B cell (primary cell): ENCODE results near the gene IL17B. TPM values are rescaled to one million over a fixed set of nuclear protein-coding genes. Genes with fewer than 3 reads are reported as not detected.

Experiments
- ATAC-seq: fragments of 200-7000 bp; cut with Tn5 transposase; one replicate; pipeline ENCODE4 v1.10.0; 2021; ENCODE audit warnings: low read depth, mild to moderate bottlenecking, moderate number of reproducible peaks, moderate library complexity
- CTCF ChIA-PET: fragments of 350-600 bp; sonication (Branson Sonifier 250); formaldehyde crosslinking; loops from one replicate; lab custom pipeline; 2021; ENCODE audit warnings: antibody characterized with exemption, inconsistent platforms; lab: Charles Lee
- POLR2A ChIA-PET: fragments of 350-600 bp; sonication (Branson Sonifier 250); formaldehyde crosslinking; loops from one replicate; lab custom pipeline; 2021; ENCODE audit warnings: antibody characterized with exemption; lab: Charles Lee
- DNase-seq: peaks from one replicate; pipeline ENCODE4 v3.0.0; 2013
- H2AFZ ChIP-seq: 2 replicates; pipeline ENCODE4 v1.6.1; 2012; ENCODE audit warnings: mild to moderate bottlenecking, low read depth, low read length; ENCODE audit not compliant: insufficient read depth, poor library complexity, severe bottlenecking
- H3K27ac ChIP-seq, 2 donors: 1 replicate in 1 of 2; 2 replicates in 1 of 2; pipeline ENCODE4 v1.5.1; 2012 to 2013; ENCODE audit warnings: low read length in 2 of 2, mild to moderate bottlenecking in 2 of 2, moderate library complexity in 1 of 2
- H3K27me3 ChIP-seq, 4 experiments: fragments of 200-600 bp in 1 of 4; sonication (generic) in 1 of 4; replicated peaks in 1 of 4; 1 replicate in 2 of 4; 2 replicates in 2 of 4; pipeline versions ENCODE4 v1.6.1 to v1.7.0; 2013 to 2016; ENCODE audit warnings: low read length in 3 of 4, mild to moderate bottlenecking in 2 of 4, mixed read lengths in 1 of 4, moderate library complexity in 1 of 4; ENCODE audit not compliant: insufficient read depth in 4 of 4, control insufficient read depth in 3 of 4; ENCODE audit errors: control extremely low read depth in 1 of 4
- H3K36me3 ChIP-seq, 2 experiments: replicated peaks in 1 of 2; 1 replicate in 1 of 2; 2 replicates in 1 of 2; pipeline versions ENCODE4 v1.6.1 to v1.7.1; 2013; ENCODE audit warnings: low read length in 1 of 2; ENCODE audit not compliant: insufficient read depth in 2 of 2, control insufficient read depth in 1 of 2; ENCODE audit errors: control extremely low read depth in 1 of 2, extremely low read depth in 1 of 2
- H3K4me1 ChIP-seq, 2 donors: fragments of 200-600 bp in 1 of 2; sonication (generic) in 1 of 2; 1 replicate in 1 of 2; 2 replicates in 1 of 2; pipeline versions ENCODE4 v1.5.1 to v1.6.1; 2013 to 2017; ENCODE audit warnings: low read length in 2 of 2; ENCODE audit not compliant: control insufficient read depth in 2 of 2, insufficient read depth in 2 of 2
- H3K4me2 ChIP-seq: replicated peaks from 2 replicates; pipeline ENCODE3; 2012; ENCODE audit warnings: mild to moderate bottlenecking, low read depth, low read length; ENCODE audit not compliant: poor library complexity, severe bottlenecking
- H3K4me3 ChIP-seq, 5 experiments: fragments of 200-600 bp in 1 of 5; sonication (generic) in 1 of 5; 1 replicate in 3 of 5; 2 replicates in 2 of 5; pipeline versions ENCODE4 v1.5.1 to v1.7.0; 2011 to 2016; ENCODE audit warnings: low read length in 4 of 5, mild to moderate bottlenecking in 4 of 5, low read depth in 2 of 5, control low read depth in 1 of 5, moderate library complexity in 1 of 5; ENCODE audit not compliant: insufficient read depth in 1 of 5; ENCODE audit errors: control extremely low read depth in 1 of 5, extremely low read depth in 1 of 5
- H3K79me2 ChIP-seq: fragments of 200-600 bp; sonication (generic); one replicate; pipeline ENCODE4 v1.6.0; 2016; ENCODE audit warnings: low read length; ENCODE audit not compliant: control insufficient read depth, insufficient read depth
- H3K9ac ChIP-seq: fragments of 200-600 bp; sonication (generic); 2 replicates; pipeline ENCODE4 v1.6.1; 2017; ENCODE audit warnings: mild to moderate bottlenecking, low read length, moderate library complexity
- H3K9me3 ChIP-seq, 3 donors: one replicate each; pipeline versions ENCODE4 v1.6.1 to v1.7.1; 2013; ENCODE audit warnings: low read length in 2 of 3; ENCODE audit not compliant: control insufficient read depth in 2 of 3, insufficient read depth in 1 of 3; ENCODE audit errors: control extremely low read depth in 1 of 3
- H4K20me1 ChIP-seq: 2 replicates; pipeline ENCODE4 v1.6.0; 2012; ENCODE audit warnings: mild to moderate bottlenecking, low read length; ENCODE audit not compliant: insufficient read depth, control insufficient read depth, poor library complexity, severe bottlenecking
- H3K27ac Mint-ChIP-seq: one replicate; pipeline ENCODE4 v1.8.0; 2021; ENCODE audit warnings: mixed read lengths
- H3K27me3 Mint-ChIP-seq: one replicate; pipeline ENCODE4 v1.8.0; 2021; ENCODE audit warnings: mixed read lengths
- H3K4me1 Mint-ChIP-seq: one replicate; pipeline ENCODE4 v1.8.0; 2021; ENCODE audit warnings: mixed read lengths
- H3K4me3 Mint-ChIP-seq: one replicate; pipeline ENCODE4 v1.8.0; 2021; ENCODE audit warnings: mixed read lengths
- H3K9me3 Mint-ChIP-seq: one replicate; pipeline ENCODE4 v1.8.0; 2022; ENCODE audit warnings: mixed read lengths; ENCODE audit not compliant: insufficient read depth
- EZH2 ChIP-seq: IDR thresholded peaks from 2 replicates; pipeline ENCODE4 v1.6.1; 2012; ENCODE audit warnings: borderline replicate concordance, low read depth, mild to moderate bottlenecking, moderate library complexity, low read length; ENCODE audit not compliant: insufficient read depth, poor library complexity, severe bottlenecking
- WGBS: methylation state at CpG from one replicate; pipeline ENCODE4 v1.1.5; 2013; ENCODE audit warnings: missing lambda C conversion rate; ENCODE audit not compliant: insufficient coverage; 5-methylcytosine and 5-hydroxymethylcytosine counted together
- intact Hi-C: fragments of 100-400 bp; cut with micrococcal nuclease; formaldehyde crosslinking; loops from one replicate; pipeline ENCODE4 v1.10.0; 2022
- polyA plus RNA-seq: library from polyadenylated mRNA; depleted of rRNA; stranded (reverse); fragments of >200 nt; gene quantifications from 2 replicates; pipeline ENCODE4 v1.2.3, GENCODE V29; 2012
- total RNA-seq, 2 donors: library from RNA; stranded (reverse); fragments of 120-200 nt in 1 of 2; gene quantifications; 1 replicate in 1 of 2; 2 replicates in 1 of 2; pipeline versions ENCODE4 v1.2.3 to v1.2.4, GENCODE V29; 2013 to 2022
- TF ChIP-seq, protein P1 (sequence below): fragments of 200-600 bp; IDR thresholded peaks from one replicate; pipeline ENCODE4 v1.8.0; 2022; ENCODE audit warnings: antibody characterized with exemption, mild to moderate bottlenecking

The IL17B gene
- total and polyA plus RNA-seq, 2 donors (not counting 1 experiment from before 2014, with no cell fraction given) = not detected

DNA sequence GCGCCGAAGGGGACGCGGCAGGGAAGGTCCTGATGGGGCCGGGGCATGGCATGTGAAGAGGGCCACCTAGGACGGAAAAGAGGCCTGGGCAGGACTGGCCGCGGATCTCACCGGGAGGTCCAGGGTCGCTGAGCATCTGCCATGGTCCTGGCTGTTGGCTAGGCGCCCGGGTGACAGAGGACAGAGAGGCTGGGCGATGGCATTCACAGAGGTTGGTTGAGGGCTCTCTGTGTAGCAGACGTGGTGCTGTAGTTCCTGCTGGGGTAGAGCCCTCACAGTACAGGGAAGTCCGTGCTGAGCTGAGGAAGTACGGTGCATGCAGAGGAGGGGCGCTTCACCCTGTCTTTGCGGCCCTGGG is 20.8 kb downstream of the IL17B start:
- TF ChIP-seq, protein P1, sequence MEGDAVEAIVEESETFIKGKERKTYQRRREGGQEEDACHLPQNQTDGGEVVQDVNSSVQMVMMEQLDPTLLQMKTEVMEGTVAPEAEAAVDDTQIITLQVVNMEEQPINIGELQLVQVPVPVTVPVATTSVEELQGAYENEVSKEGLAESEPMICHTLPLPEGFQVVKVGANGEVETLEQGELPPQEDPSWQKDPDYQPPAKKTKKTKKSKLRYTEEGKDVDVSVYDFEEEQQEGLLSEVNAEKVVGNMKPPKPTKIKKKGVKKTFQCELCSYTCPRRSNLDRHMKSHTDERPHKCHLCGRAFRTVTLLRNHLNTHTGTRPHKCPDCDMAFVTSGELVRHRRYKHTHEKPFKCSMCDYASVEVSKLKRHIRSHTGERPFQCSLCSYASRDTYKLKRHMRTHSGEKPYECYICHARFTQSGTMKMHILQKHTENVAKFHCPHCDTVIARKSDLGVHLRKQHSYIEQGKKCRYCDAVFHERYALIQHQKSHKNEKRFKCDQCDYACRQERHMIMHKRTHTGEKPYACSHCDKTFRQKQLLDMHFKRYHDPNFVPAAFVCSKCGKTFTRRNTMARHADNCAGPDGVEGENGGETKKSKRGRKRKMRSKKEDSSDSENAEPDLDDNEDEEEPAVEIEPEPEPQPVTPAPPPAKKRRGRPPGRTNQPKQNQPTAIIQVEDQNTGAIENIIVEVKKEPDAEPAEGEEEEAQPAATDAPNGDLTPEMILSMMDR = no peak
- no peak for TF ChIP-seq EZH2
- intact Hi-C loops = loop anchor here (5.0 to 10.0 kb wide), 4 partner anchors 374 to 976 kb away; partner anchors contain the start of genes FBXO38 and PPARGC1B
- Histone ChIP-seq H3K4me1 (peaks cover 12 to 15% of the 10 kb centered on the region in 2 donors), H3K9ac (peak overlapping the region; percentile 72), H3K27ac (peak overlapping the region; percentile 38 to 69), H2AFZ (peak overlapping the region; percentile 89), H3K36me3 (peaks cover 3 to 10% of the 10 kb centered on the region in 2 experiments), H3K4me3 (peak overlapping the region; percentile 38 to 82 (median 76)), H4K20me1 (no peaks in the 10 kb centered on the region), H3K27me3 (no peaks in the 10 kb centered on the region), H3K9me3 (peaks cover 0 to 3% (median 0%) of the 10 kb centered on the region in 3 donors), H3K79me2 (peaks cover 16% of the 10 kb centered on the region), H3K4me2 (peak overlapping the region; percentile 93)
- Mint-ChIP-seq H3K4me1 (peaks cover 18% of the 10 kb centered on the region), H3K27ac (peak overlapping the region; percentile 74), H3K27me3 (no peaks in the 10 kb centered on the region), H3K9me3 (no peaks in the 10 kb centered on the region), H3K4me3 (peak overlapping the region; percentile 95)
- peak; percentile 53 for DNase-seq
- CTCF ChIA-PET = interaction anchor here (0.7 to 3.1 kb wide), 10 partner anchors 9 to 202 kb away, joined by 3 to 14 read pairs (median 4); partner anchors contain the start of gene GRPEL2
- WGBS = under 1% methylated on average over 14 of the region's 18 CpGs
- ATAC-seq = peak; percentile 5
- POLR2A ChIA-PET = interaction anchor here (0.5 to 1.0 kb wide), 3 partner anchors 13 to 195 kb away, joined by 3 to 4 read pairs (median 3); partner anchors contain the start of gene GRPEL2
